Trophoblast cell (in vitro differentiated cells and primary cell): ENCODE results near the gene LRRC71.

Source experiments
- DNase-seq, 2 donors: peaks; one replicate each; pipeline ENCODE4 v3.0.0-alpha.2; 2016
- H2AFZ ChIP-seq: 2 replicates; pipeline ENCODE4 v1.6.1; 2013; ENCODE audit warnings: low read length, moderate library complexity, mild to moderate bottlenecking; ENCODE audit not compliant: insufficient read depth, poor library complexity
- H2AK5ac ChIP-seq: 2 replicates; pipeline ENCODE4 v1.6.1; 2013; ENCODE audit warnings: mild to moderate bottlenecking, low read length
- H2BK120ac ChIP-seq: 2 replicates; pipeline ENCODE4 v1.6.1; 2013; ENCODE audit warnings: low read length, mild to moderate bottlenecking, moderate library complexity; ENCODE audit not compliant: insufficient read depth, poor library complexity
- H2BK12ac ChIP-seq: 2 replicates; pipeline ENCODE4 v1.6.1; 2013; ENCODE audit warnings: mild to moderate bottlenecking, low read length, moderate library complexity
- H2BK5ac ChIP-seq: 2 replicates; pipeline ENCODE4 v1.6.1; 2013; ENCODE audit warnings: low read length, low read depth, moderate library complexity, mild to moderate bottlenecking; ENCODE audit not compliant: poor library complexity
- H3K14ac ChIP-seq: 2 replicates; pipeline ENCODE4 v1.6.1; 2013; ENCODE audit warnings: mild to moderate bottlenecking, low read length
- H3K18ac ChIP-seq: 2 replicates; pipeline ENCODE4 v1.6.1; 2013; ENCODE audit warnings: mild to moderate bottlenecking, low read length
- H3K23ac ChIP-seq: 2 replicates; pipeline ENCODE4 v1.6.1; 2013; ENCODE audit warnings: low read length
- H3K27ac ChIP-seq: 2 replicates; pipeline ENCODE4 v1.5.1; 2013; ENCODE audit warnings: low read depth, mild to moderate bottlenecking, inconsistent platforms, low read length, moderate library complexity
- H3K27me3 ChIP-seq: 2 replicates; pipeline ENCODE4 v1.6.1; 2013; ENCODE audit warnings: inconsistent platforms, mild to moderate bottlenecking, low read length, moderate library complexity; ENCODE audit not compliant: insufficient read depth
- H3K36me3 ChIP-seq, 2 experiments: 1 replicate in 1 of 2; 2 replicates in 1 of 2; pipeline ENCODE4 v1.6.1; 2013; ENCODE audit warnings: low read length in 2 of 2, mild to moderate bottlenecking in 2 of 2, moderate library complexity in 1 of 2; ENCODE audit not compliant: insufficient read depth in 2 of 2, control insufficient read depth in 1 of 2
- H3K4ac ChIP-seq: 2 replicates; pipeline ENCODE4 v1.6.1; 2013; ENCODE audit warnings: low read depth, mild to moderate bottlenecking, low read length, moderate library complexity
- H3K4me1 ChIP-seq, 2 experiments: 1 replicate in 1 of 2; 2 replicates in 1 of 2; pipeline ENCODE4 v1.6.1; 2013; ENCODE audit warnings: low read length in 2 of 2, mild to moderate bottlenecking in 2 of 2, moderate library complexity in 1 of 2; ENCODE audit not compliant: insufficient read depth in 2 of 2, control insufficient read depth in 1 of 2
- H3K4me2 ChIP-seq: 2 replicates; pipeline ENCODE4 v1.6.1; 2013; ENCODE audit warnings: inconsistent platforms, mild to moderate bottlenecking, low read length, moderate library complexity
- H3K4me3 ChIP-seq: 2 replicates; pipeline ENCODE4 v1.5.1; 2013; ENCODE audit warnings: mild to moderate bottlenecking, low read depth, low read length, inconsistent platforms
- H3K79me1 ChIP-seq: one replicate; pipeline ENCODE4 v1.6.1; 2013; ENCODE audit warnings: low read length
- H3K79me2 ChIP-seq: 2 replicates; pipeline ENCODE4 v1.6.1; 2013; ENCODE audit warnings: low read length, mild to moderate bottlenecking; ENCODE audit not compliant: control insufficient read depth, insufficient read depth, poor library complexity
- H3K9ac ChIP-seq: 2 replicates; pipeline ENCODE4 v1.6.1; 2013; ENCODE audit warnings: mild to moderate bottlenecking, low read length
- H3K9me3 ChIP-seq: 2 replicates; pipeline ENCODE4 v1.6.1; 2013; ENCODE audit warnings: low read depth, mild to moderate bottlenecking, control low read depth, inconsistent platforms, low read length; ENCODE audit not compliant: insufficient read depth
- H4K12ac ChIP-seq: 2 replicates; pipeline ENCODE4 v1.6.1; 2013; ENCODE audit warnings: low read depth, mild to moderate bottlenecking, low read length, moderate library complexity
- H4K8ac ChIP-seq: 2 replicates; pipeline ENCODE4 v1.6.1; 2013; ENCODE audit warnings: low read depth, mild to moderate bottlenecking, low read length, moderate library complexity
- H4K91ac ChIP-seq: one replicate; pipeline ENCODE4 v1.6.1; 2013; ENCODE audit warnings: low read depth, mild to moderate bottlenecking, low read length, moderate library complexity
- WGBS: extraction: QIAGEN DNeasy Blood & Tissue Kit; methylation state at CpG from one replicate; pipeline ENCODE4 v1.1.7; 2013; ENCODE audit warnings: missing lambda C conversion rate; ENCODE audit not compliant: insufficient read length, insufficient coverage; ENCODE audit errors: extremely low coverage; 5-methylcytosine and 5-hydroxymethylcytosine counted together

LRRC71 gene

DNA sequence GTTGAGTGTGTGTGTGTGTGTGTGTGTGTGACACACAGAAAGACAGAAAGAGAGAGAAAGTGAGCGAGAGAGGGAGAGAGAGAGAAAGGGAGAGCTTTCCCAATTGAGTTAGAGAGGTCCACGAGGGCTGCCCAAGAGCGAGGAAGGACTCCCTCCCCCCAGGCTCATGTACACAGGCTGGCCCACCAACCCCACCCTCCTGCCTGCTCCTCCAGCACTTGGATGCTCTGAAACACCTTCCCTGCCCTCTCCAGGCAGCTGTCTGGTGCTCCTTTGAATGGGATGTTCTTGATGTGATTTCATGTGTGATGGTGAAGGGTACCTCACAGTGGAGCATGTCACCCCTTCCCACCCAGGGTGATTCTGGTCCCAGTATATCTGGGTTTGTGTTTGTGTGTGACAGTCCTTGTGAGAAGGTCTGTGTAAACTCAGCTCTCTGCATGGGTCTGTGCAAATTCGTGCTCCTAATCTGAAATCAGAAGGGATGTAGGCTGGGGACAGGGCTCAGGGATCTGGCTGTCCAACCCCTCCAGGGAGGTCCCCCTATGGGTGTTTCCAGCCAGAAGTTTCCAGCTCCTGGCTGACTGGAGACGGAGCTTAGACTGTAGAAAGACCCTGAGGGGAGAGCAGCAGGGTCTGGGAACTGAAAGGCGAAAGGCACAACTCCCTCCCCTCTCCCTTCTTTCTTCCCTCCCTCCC lies 33.7 kb upstream of the LRRC71 start:
- Histone ChIP-seq H3K36me3 (no peaks in the 10 kb centered on the region), H3K9me3 (peaks cover 4% of the 10 kb centered on the region), H3K4me3 (no peak overlapping the region), H2BK12ac (no peak overlapping the region), H4K8ac (no peak overlapping the region), H3K9ac (no peak overlapping the region), H2AFZ (no peak overlapping the region), H3K14ac (no peak overlapping the region), H4K91ac (no peak overlapping the region), H3K4me2 (no peak overlapping the region), H2BK120ac (no peak overlapping the region), H3K79me1 (no peaks in the 10 kb centered on the region), H4K12ac (no peak overlapping the region), H3K27ac (no peak overlapping the region), H3K18ac (no peak overlapping the region), H3K23ac (no peak overlapping the region), H3K4ac (no peak overlapping the region), H3K79me2 (no peaks in the 10 kb centered on the region), H2BK5ac (no peak overlapping the region), H3K4me1 (peaks cover 4 to 8% of the 10 kb centered on the region in 2 experiments), H2AK5ac (no peak overlapping the region), H3K27me3 (no peaks in the 10 kb centered on the region)
- no peak for DNase-seq
- WGBS, result no CpG with 5 or more reads among the region's 6 CpGs

DNA sequence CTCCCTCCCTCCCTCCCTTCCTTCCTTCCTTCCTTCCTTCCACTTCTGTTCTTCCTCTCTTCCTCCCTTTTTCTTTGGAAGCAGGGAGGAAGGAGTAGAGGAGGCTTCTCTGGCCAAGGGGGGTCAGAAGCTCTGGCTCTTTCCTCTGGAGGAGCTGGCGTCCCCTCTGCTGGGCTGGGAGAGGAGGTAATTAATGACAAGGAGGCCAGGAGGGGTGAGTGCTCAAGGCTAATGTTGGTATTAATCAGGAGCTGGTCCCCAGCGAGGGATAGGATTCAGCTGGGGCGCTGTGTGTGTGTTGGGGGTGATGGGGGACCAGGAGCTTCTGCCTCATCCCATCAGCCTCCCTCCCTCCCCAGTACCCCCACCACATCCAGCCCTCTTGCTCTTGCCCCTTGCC lies 33.1 kb upstream of the LRRC71 start:
- Histone ChIP-seq H2AK5ac (no peak overlapping the region), H3K23ac (no peak overlapping the region), H4K12ac (no peak overlapping the region), H2BK5ac (no peak overlapping the region), H3K27me3 (no peaks in the 10 kb centered on the region), H3K9me3 (peaks cover 4% of the 10 kb centered on the region), H2AFZ (no peak overlapping the region), H3K4me1 (peaks cover 4 to 6% of the 10 kb centered on the region in 2 experiments), H3K4me3 (no peak overlapping the region), H3K14ac (no peak overlapping the region), H3K4ac (no peak overlapping the region), H3K79me2 (no peaks in the 10 kb centered on the region), H2BK120ac (no peak overlapping the region), H3K9ac (no peak overlapping the region), H3K36me3 (no peaks in the 10 kb centered on the region), H3K79me1 (no peaks in the 10 kb centered on the region), H3K27ac (no peak overlapping the region), H2BK12ac (no peak overlapping the region), H4K91ac (no peak overlapping the region), H3K4me2 (no peak overlapping the region), H4K8ac (no peak overlapping the region), H3K18ac (no peak overlapping the region)
- WGBS, result no CpG with 5 or more reads among the region's 3 CpGs
- no peak for DNase-seq

- no peak overlapping the region for H3K27ac ChIP-seq
- no peak overlapping the region for H3K18ac ChIP-seq
- no peak overlapping the region for H2BK120ac ChIP-seq
- no peak overlapping the region for H4K12ac ChIP-seq
- H3K4me1 ChIP-seq, result peaks cover 1 to 3% of the 10 kb centered on the region in 2 experiments
- H3K4ac ChIP-seq, result no peak overlapping the region
- no peak overlapping the region for H4K91ac ChIP-seq
- H3K36me3 ChIP-seq, result no peaks in the 10 kb centered on the region
- H2BK12ac ChIP-seq, result no peak overlapping the region
- peaks cover 1% of the 10 kb centered on the region for H3K9me3 ChIP-seq
- H2AFZ ChIP-seq, result no peak overlapping the region
- no peaks in the 10 kb centered on the region for H3K27me3 ChIP-seq
- no peaks in the 10 kb centered on the region for H3K79me1 ChIP-seq
- no peak overlapping the region for H3K4me3 ChIP-seq
- H3K79me2 ChIP-seq, result no peaks in the 10 kb centered on the region
- no peak for DNase-seq
- H3K23ac ChIP-seq, result no peak overlapping the region
- no peak overlapping the region for H3K14ac ChIP-seq
- H3K4me2 ChIP-seq, result no peak overlapping the region
- no peak overlapping the region for H3K9ac ChIP-seq
- WGBS, result no CpG with 5 or more reads among the region's 6 CpGs
- H2BK5ac ChIP-seq, result no peak overlapping the region
- H2AK5ac ChIP-seq, result no peak overlapping the region
- H4K8ac ChIP-seq, result no peak overlapping the region
These were observed 32.7 kb upstream of the LRRC71 start for GRCh38 chr1:156887734-156888133.

DNA sequence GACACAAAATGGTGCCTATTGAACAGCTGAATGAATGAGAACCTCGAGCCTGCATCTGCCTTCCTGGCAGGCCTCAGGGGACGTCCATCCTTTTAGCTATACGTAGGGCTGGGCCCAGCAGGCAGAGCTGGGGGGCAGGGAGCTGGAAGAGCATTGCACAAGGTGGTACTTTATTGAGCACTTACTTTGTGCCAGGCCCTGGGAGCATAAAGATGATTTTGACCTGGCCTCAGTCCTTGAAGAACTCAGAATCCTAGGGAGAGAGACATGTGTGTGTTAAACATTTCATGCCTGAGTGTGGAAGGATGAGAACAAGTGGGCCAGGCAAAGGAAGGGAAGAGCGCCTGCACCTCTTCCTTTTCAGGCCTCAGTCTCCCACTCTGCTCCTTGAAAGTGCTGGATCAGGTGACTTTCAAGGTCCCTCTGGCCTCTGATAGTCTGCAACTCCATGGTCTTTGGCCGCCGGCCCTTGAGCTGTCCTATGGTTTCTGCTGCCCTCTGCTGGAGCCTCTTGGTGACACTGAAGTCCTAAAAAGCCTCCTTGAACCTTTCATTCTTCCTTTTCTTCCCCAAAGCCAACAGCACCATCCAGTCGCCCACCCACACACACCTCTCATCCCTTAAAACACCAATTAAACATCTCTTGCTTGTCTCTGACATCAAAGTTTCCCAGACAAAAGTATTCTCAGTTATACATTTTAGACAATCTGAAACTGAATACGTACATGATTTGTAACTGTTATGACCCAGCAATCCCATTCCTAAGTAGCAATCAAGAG lies 30.4 kb upstream of the LRRC71 start:
- H2BK120ac ChIP-seq, result no peak overlapping the region
- H3K23ac ChIP-seq, result no peak overlapping the region
- no peak overlapping the region for H4K91ac ChIP-seq
- H2BK12ac ChIP-seq, result no peak overlapping the region
- H2AK5ac ChIP-seq, result no peak overlapping the region
- H4K8ac ChIP-seq, result peak overlapping the region; percentile 6
- no peak overlapping the region for H3K14ac ChIP-seq
- WGBS, result 100% methylated on average over 1 of the region's 8 CpGs
- H4K12ac ChIP-seq, result no peak overlapping the region
- DNase-seq, result peak; percentile 65 to 90
- H3K9me3 ChIP-seq, result no peaks in the 10 kb centered on the region
- no peak overlapping the region for H3K27ac ChIP-seq
- H3K4me1 ChIP-seq, result peaks cover 14 to 18% of the 10 kb centered on the region in 2 experiments
- no peaks in the 10 kb centered on the region for H3K27me3 ChIP-seq
- no peak overlapping the region for H2AFZ ChIP-seq
- H3K9ac ChIP-seq, result no peak overlapping the region
- H3K79me2 ChIP-seq, result peaks cover 5% of the 10 kb centered on the region
- no peak overlapping the region for H3K18ac ChIP-seq
- H2BK5ac ChIP-seq, result no peak overlapping the region
- H3K4me3 ChIP-seq, result no peak overlapping the region
- H3K79me1 ChIP-seq, result peaks cover 17% of the 10 kb centered on the region
- H3K4ac ChIP-seq, result no peak overlapping the region
- no peak overlapping the region for H3K4me2 ChIP-seq
- H3K36me3 ChIP-seq, result no peaks in the 10 kb centered on the region
